ENCODE results near the gene NR1H4. TPM values are rescaled to one million over a fixed set of nuclear protein-coding genes. Genes with fewer than 3 reads are reported as not detected.

The NR1H4 gene
- total and polyA plus RNA-seq, 2 donors (not counting 1 experiment from before 2014, with no cell fraction given): not detected

DNA sequence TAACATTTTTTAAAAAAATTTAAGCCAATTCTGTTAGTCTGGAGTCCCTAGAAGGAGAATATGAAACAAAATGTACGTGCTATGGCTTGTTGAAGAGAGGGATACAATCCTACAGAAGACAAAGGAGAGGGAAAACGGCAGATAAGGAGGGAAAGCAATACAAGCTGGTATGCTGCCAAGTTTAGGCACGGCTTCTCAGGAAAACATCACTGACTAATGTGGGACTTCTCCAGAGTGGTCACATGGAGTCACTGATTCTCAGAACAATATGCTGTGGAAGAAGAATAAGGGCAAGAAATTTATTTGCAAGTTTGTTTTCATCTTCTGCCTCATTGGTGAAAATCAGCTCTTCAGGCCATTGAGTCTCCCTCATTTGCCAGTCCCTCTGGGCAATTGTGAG lies 22.9 kb upstream of the NR1H4 start:
- H3K9me3 Mint-ChIP-seq (ENCODE audit: insufficient read depth): no peaks in the 10 kb centered on the region
- Histone ChIP-seq H4K20me1 (ENCODE audit: control insufficient read depth, insufficient read depth, low read length, poor library complexity, severe bottlenecking) (no peaks in the 10 kb centered on the region), H3K4me3 (ENCODE audit: control extremely low read depth in 1 of 5, extremely low read depth in 1 of 5, insufficient read depth in 1 of 5, low read depth in 2 of 5, low read length in 4 of 5) (no peak overlapping the region), H2AFZ (ENCODE audit: insufficient read depth, low read depth, low read length, poor library complexity, severe bottlenecking) (no peak overlapping the region), H3K4me1 (ENCODE audit: control insufficient read depth in 2 of 2, insufficient read depth in 2 of 2, low read length in 2 of 2) (no peaks in the 10 kb centered on the region), H3K9me3 (ENCODE audit: control extremely low read depth in 1 of 3, control insufficient read depth in 2 of 3, insufficient read depth in 1 of 3, low read length in 2 of 3) (no peaks in the 10 kb centered on the region), H3K79me2 (ENCODE audit: control insufficient read depth, insufficient read depth, low read length) (no peaks in the 10 kb centered on the region), H3K9ac (ENCODE audit: low read length) (no peak overlapping the region), H3K36me3 (replicated peaks in 1 of 2; ENCODE audit: control extremely low read depth in 1 of 2, control insufficient read depth in 1 of 2, extremely low read depth in 1 of 2, insufficient read depth in 2 of 2, low read length in 1 of 2) (no peaks in the 10 kb centered on the region), H3K27ac (ENCODE audit: low read length in 2 of 2) (no peak overlapping the region), H3K27me3 (replicated peaks in 1 of 4; ENCODE audit: control extremely low read depth in 1 of 4, control insufficient read depth in 3 of 4, insufficient read depth in 4 of 4, low read length in 3 of 4) (peaks cover 0 to 3% (median 0%) of the 10 kb centered on the region in 4 experiments), H3K4me2 (replicated peaks; ENCODE audit: low read depth, low read length, poor library complexity, severe bottlenecking) (no peak overlapping the region)
- no peaks in the 10 kb centered on the region for H3K4me1 Mint-ChIP-seq
- intact Hi-C loops (cut with micrococcal nuclease): no loop called here
- DNase-seq: no peak
- H3K4me3 Mint-ChIP-seq: no peak overlapping the region
- TF ChIP-seq EZH2 (IDR thresholded peaks at IDR 0.05; ENCODE audit: borderline replicate concordance, insufficient read depth, low read depth, low read length, poor library complexity, severe bottlenecking): no peak
- TF ChIP-seq, protein P1, sequence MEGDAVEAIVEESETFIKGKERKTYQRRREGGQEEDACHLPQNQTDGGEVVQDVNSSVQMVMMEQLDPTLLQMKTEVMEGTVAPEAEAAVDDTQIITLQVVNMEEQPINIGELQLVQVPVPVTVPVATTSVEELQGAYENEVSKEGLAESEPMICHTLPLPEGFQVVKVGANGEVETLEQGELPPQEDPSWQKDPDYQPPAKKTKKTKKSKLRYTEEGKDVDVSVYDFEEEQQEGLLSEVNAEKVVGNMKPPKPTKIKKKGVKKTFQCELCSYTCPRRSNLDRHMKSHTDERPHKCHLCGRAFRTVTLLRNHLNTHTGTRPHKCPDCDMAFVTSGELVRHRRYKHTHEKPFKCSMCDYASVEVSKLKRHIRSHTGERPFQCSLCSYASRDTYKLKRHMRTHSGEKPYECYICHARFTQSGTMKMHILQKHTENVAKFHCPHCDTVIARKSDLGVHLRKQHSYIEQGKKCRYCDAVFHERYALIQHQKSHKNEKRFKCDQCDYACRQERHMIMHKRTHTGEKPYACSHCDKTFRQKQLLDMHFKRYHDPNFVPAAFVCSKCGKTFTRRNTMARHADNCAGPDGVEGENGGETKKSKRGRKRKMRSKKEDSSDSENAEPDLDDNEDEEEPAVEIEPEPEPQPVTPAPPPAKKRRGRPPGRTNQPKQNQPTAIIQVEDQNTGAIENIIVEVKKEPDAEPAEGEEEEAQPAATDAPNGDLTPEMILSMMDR (IDR thresholded peaks at IDR 0.05): no peak
- WGBS (ENCODE audit: insufficient coverage): 67% methylated on average over 1 of the region's 3 CpGs
- no peak overlapping the region for H3K27ac Mint-ChIP-seq
- ATAC-seq (ENCODE audit: low read depth): no peak
- ChIA-PET POLR2A (no interaction called here), CTCF (no interaction called here)
- H3K27me3 Mint-ChIP-seq: peaks cover 7% of the 10 kb centered on the region

DNA sequence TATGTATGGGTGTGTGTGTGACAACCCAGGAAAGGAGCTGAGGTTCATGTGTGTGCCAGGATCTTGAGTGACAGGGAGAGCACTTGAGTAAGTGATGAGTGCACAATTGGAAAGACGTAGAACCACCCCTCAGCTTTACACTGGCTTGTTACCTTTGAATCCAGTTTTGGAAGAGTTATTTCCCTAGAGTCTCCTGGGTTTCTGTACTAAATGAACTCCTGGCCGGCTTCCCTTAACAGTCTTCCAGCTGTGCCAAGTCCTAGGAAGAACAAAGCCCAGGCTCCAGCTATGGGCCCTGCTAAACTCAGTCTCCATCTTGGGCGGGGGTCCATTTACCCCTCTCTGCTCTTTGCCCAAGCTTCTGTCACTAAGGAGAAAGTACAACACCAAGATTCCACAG lies 19.7 kb upstream of the NR1H4 start:
- Histone ChIP-seq H3K4me3 (ENCODE audit: control extremely low read depth in 1 of 5, extremely low read depth in 1 of 5, insufficient read depth in 1 of 5, low read depth in 2 of 5, low read length in 4 of 5) (no peak overlapping the region), H3K27ac (ENCODE audit: low read length in 2 of 2) (no peak overlapping the region), H3K4me2 (replicated peaks; ENCODE audit: low read depth, low read length, poor library complexity, severe bottlenecking) (no peak overlapping the region), H2AFZ (ENCODE audit: insufficient read depth, low read depth, low read length, poor library complexity, severe bottlenecking) (no peak overlapping the region), H3K4me1 (ENCODE audit: control insufficient read depth in 2 of 2, insufficient read depth in 2 of 2, low read length in 2 of 2) (no peaks in the 10 kb centered on the region), H3K9ac (ENCODE audit: low read length) (no peak overlapping the region), H3K27me3 (replicated peaks in 1 of 4; ENCODE audit: control extremely low read depth in 1 of 4, control insufficient read depth in 3 of 4, insufficient read depth in 4 of 4, low read length in 3 of 4) (no peaks in the 10 kb centered on the region), H3K36me3 (replicated peaks in 1 of 2; ENCODE audit: control extremely low read depth in 1 of 2, control insufficient read depth in 1 of 2, extremely low read depth in 1 of 2, insufficient read depth in 2 of 2, low read length in 1 of 2) (no peaks in the 10 kb centered on the region), H3K9me3 (ENCODE audit: control extremely low read depth in 1 of 3, control insufficient read depth in 2 of 3, insufficient read depth in 1 of 3, low read length in 2 of 3) (no peaks in the 10 kb centered on the region), H3K79me2 (ENCODE audit: control insufficient read depth, insufficient read depth, low read length) (no peaks in the 10 kb centered on the region), H4K20me1 (ENCODE audit: control insufficient read depth, insufficient read depth, low read length, poor library complexity, severe bottlenecking) (no peaks in the 10 kb centered on the region)
- no peak overlapping the region for H3K27ac Mint-ChIP-seq
- TF ChIP-seq, protein P1 (IDR thresholded peaks at IDR 0.05): no peak
- TF ChIP-seq EZH2 (IDR thresholded peaks at IDR 0.05; ENCODE audit: borderline replicate concordance, insufficient read depth, low read depth, low read length, poor library complexity, severe bottlenecking): no peak
- no peak overlapping the region for H3K4me3 Mint-ChIP-seq
- intact Hi-C loops (cut with micrococcal nuclease): no loop called here
- WGBS (ENCODE audit: insufficient coverage): no CpG with 5 or more reads among the region's 3 CpGs
- H3K4me1 Mint-ChIP-seq: no peaks in the 10 kb centered on the region
- no peaks in the 10 kb centered on the region for H3K9me3 Mint-ChIP-seq (ENCODE audit: insufficient read depth)
- no peaks in the 10 kb centered on the region for H3K27me3 Mint-ChIP-seq
- POLR2A ChIA-PET: no interaction called here
- CTCF ChIA-PET: no interaction called here
- no peak for DNase-seq
- no peak for ATAC-seq (ENCODE audit: low read depth)
